NCI-H748 treated with DMSO at 0.1 percent for 48 hours (cell line): ENCODE measurements around the gene VDAC2.
"Not testable (repeated sequence)": the region's sequence is repeated elsewhere in the genome, so short reads cannot be mapped to it uniquely, and the experiment has no call there.

Experiments used
- DNase-seq: peaks from one replicate; lab custom pipeline; 2025; lab: John Stamatoyannopoulos, UW

The VDAC2 gene

GRCh38 chr10:75199949-75200348, 10.6 kb upstream of the VDAC2 start:
- DNase-seq: not testable (repeated sequence)

GRCh38 chr10:75201793-75202307, 8.7 kb upstream of the VDAC2 start:
- no peak for DNase-seq

DNA sequence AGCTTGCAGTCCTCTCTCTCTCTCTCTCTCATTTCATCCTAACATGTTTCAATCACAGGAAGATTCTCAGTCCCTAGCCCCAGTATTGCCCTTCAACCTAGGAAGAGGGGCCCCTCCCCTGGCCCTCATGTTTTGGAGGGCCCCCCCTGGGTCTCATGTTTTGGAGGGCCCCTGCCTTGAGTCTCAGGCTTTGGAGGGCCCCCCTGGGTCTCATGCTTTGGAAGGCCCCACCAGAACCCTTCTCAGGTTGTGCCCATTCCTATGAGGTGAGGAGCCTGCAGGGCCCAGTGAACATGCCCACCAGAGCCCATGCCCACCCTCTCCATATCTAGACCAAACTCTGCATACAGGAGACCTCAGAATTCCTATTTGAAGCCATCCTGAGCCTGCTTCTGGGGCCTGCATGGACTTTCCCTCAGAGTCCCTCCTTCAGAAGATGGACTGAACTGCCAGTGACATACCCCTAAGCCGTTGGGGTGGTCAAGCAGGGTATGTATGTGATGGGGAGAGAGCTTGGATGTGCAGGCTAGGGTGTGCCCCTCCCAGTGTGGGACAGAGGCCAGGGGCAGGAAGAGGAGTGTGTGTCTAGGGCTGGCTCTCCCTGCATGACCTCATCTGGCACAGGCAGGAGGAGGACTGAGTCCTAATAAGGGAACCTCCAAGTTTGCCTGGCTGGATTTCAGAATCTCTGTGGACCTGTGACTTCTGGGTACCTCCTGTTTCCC, 8.1 kb upstream of the VDAC2 start:
- DNase-seq: no peak

GRCh38 chr10:75203046-75203620, 7.5 kb upstream of the VDAC2 start:
- DNase-seq: not testable (repeated sequence)

GRCh38 chr10:75203724-75204123, 6.9 kb upstream of the VDAC2 start:
- DNase-seq: no peak

DNA sequence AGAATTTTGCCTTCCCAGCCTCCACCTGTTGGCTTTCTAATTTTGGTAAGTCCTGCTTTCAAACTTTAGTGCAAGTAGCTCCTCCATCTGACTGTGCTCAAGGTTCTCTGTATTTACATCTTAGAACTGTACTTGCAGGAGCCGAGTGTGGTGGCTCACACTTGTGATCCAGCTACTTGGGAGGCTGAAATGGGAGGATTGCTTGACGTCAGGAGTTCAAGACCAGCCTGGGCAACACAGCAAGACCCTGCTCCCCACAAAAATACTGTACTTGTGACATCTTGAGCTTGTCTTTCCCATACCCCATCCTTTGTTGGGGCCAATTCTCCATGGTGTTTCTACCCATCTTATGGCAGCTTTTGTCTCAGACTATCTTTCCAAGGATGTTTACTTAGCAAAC, 4.7 kb upstream of the VDAC2 start:
- no peak for DNase-seq

DNA sequence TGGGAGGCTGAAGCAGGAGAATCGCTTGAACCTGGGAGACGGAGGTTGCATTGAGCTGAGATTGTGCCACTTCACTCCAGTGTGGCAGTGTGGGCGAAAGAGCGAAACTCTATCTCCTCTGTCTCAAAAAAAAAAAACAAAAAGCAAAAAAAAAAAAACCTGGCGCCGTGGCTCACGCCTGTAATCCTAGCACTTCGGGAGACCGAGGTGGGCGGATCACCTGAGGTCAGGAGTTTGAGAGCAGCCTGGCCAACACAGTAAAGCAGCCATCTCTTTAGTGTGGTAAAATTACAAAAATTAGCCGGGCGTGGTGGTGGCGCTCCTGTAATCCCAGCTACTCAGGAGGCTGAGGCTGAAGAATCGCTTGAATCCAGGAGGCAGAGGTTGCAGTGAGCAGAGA, 4.0 kb upstream of the VDAC2 start:
- DNase-seq: not testable (repeated sequence)

DNA sequence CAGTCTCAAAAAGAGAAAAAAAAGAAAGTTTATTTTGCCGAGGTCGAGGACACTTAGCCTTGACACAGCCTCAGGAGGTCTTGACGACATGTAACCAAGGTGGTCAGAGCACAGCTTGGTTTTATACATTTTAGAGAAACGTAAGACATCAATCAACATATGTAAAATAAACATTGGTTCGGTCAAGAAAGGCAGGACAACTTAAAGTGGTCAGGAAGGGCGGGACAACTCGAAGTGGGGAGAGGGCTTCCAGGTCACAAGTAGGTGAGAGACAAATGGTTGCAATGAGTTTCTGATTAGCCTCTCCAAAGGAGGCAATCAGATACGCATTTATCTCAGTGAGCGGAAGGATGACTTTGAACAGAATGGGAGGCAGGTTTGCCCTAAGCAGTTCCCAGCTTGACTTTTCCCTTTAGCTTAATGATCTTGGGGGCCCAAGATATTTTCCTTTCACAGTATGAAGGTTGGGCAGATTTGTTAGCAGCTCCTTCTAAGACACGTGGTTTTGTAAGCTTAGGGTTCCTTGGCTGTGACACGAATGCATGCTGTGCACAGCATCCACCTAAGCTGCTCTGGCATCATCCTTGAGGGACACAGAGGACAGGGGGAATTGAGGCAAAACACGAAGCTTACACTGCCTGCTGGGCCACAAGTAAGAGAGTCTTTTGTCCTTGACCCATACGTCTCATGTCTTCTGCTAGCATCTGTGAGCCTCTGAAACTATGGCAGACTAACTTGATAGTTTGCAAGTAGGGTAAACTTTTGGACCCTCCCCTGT, 3.3 kb upstream of the VDAC2 start:
- no peak for DNase-seq

GRCh38 chr10:75207857-75208144, 2.8 kb upstream of the VDAC2 start:
- DNase-seq: no peak

GRCh38 chr10:75208181-75208580, 2.4 kb upstream of the VDAC2 start:
- no peak for DNase-seq

- DNase-seq: no peak
Observed at GRCh38 chr10:75209086-75209920, 1.3 kb upstream of the VDAC2 start.

- DNase-seq: no peak
Observed at GRCh38 chr10:75209921-75210281, 695 bp upstream of the VDAC2 start.

GRCh38 chr10:75211007-75211691, 553 bp downstream of the VDAC2 start:
- no peak for DNase-seq

DNA sequence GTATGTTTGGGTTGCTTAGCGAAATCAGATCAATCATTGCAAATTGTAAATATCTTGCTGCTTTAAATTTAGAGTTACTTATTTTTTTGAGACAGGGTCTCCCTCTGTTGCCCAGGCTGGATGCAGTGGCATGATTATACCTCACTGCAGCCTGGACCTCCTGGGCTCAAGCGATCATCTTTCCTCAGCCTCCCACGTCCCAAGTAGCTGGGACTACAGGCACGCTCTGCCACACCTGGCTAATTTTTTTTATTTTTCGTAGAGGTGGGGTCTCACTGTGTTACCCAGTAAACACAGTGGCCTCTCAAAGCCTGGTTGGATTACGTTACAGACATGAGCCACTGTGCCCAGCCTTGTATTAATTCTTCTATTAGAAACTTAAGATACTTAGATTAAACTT, 1.7 kb downstream of the VDAC2 start:
- no peak for DNase-seq

DNA sequence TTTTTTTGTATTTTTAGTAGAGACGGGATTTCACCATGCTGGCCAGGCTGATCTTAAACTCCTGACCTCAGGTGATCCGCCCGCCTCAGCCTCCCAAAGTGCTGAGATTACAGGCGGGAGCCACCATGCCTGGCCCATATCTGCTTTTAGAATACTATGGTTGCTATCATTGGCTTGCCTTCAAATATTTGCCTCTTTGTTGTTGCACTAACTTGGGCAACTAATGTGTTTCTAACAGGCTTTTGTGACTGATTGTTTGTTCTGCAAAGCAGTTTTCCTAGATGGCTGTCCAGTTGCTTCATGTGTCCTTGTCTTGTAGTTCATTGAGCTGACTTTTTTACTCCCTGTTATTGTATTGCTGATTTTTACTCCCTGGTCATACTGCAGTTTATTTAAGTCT, 9.7 kb downstream of the VDAC2 start:
- no peak for DNase-seq

DNA sequence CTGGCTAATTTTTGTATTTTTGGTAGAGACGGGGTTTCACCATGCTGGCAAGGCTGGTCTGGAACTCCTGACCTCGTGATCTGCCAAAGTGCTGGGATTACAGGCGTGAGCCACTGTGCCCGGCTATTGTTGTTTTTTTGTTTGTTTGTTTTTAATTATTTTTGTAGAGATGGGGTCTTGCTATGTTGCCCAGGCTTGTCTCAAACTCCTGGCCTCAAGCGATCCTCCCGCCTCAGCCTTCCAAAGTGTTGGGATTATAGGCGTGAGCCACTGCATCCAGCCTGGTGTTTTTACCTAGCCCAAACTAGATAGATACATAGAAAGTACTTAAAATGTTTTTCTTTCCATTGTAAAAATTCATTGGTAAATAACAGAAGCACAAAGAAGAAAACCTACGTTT, 10.9 kb downstream of the VDAC2 start:
- DNase-seq: not testable (repeated sequence)

GRCh38 chr10:75223507-75223906, 12.9 kb downstream of the VDAC2 start:
- no peak for DNase-seq

- no peak for DNase-seq
Observed at GRCh38 chr10:75226095-75226494, 15.5 kb downstream of the VDAC2 start.

- no peak for DNase-seq
Observed at GRCh38 chr10:75226656-75227055, 16.1 kb downstream of the VDAC2 start.

DNA sequence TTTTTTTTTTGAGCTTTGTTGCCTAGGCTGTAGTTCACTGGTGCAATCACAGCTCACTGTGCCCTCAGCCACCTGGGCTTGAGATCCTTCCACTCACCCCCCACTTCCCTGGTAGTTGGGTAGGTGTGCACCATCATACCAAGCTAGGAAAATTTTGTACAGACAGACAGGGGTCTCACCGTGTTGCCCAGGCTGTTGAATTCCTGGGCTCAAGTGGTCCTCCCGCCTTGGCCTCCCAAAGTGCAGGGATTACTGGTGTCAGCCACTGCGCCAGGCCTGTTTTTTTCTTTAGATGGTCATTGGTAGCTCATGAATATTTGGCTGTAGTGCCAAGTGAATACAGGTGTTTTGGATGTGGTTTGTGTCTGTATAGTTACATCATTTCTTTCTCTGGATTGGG, 17.7 kb downstream of the VDAC2 start:
- no peak for DNase-seq

DNA sequence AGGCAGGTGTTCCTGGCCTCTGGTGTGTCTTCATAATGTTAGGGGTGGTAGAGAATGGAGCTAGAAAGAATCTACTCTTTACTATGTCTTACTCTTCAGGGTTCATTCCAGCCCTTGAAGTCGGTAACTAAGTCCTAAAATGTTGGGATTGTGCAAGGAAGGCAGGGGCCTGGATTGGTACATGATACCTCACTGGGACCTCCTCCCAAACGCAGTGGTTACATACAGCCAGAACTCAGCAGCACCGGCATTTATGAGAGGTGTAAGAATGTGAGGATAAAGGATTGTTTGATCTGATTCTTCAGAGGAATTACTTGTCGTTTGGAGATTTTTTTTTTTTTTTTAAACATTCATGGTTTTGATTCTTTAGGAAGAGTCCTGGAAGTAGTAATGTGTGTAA, 18.2 kb downstream of the VDAC2 start:
- no peak for DNase-seq

- DNase-seq: no peak
Observed at GRCh38 chr10:75229971-75230370, 19.4 kb downstream of the VDAC2 start.
